HL-60 (cell line): ENCODE measurements around the gene PTPRG.

Experiments used
- DNase-seq, 2 experiments: peaks; one replicate each; pipeline ENCODE4 v3.0.0-alpha.2; 2010 to 2020; ENCODE audit warnings: low read depth in 1 of 2, low spot score in 1 of 2
- H3K27ac ChIP-seq: fragments of 250-450 bp; sonication (Bioruptor Pico); replicated peaks from 2 replicates; pipeline ENCODE4 v1.5.1; 2020; ENCODE audit warnings: mild to moderate bottlenecking, moderate library complexity
- H3K27me3 ChIP-seq: fragments of 250-450 bp; sonication (Bioruptor Pico); 2 replicates; pipeline ENCODE4 v1.5.1; 2021; ENCODE audit warnings: mild to moderate bottlenecking, moderate library complexity; ENCODE audit not compliant: insufficient read depth, poor library complexity, severe bottlenecking
- H3K4me3 ChIP-seq: replicated peaks from 2 replicates; pipeline ENCODE4 v1.5.1; 2011; ENCODE audit warnings: mild to moderate bottlenecking, control low read depth, low read length; ENCODE audit not compliant: insufficient read depth
- CTCF ChIP-seq: IDR thresholded peaks from one replicate; pipeline ENCODE4 v1.5.1; 2011; ENCODE audit warnings: low read length, control low read depth, inconsistent platforms; ENCODE audit not compliant: insufficient read depth
- GABPA ChIP-seq: IDR thresholded peaks from 2 replicates; pipeline ENCODE4 v1.6.1; 2012; ENCODE audit warnings: low read depth
- POLR2AphosphoS5 ChIP-seq: IDR thresholded peaks from 2 replicates; pipeline ENCODE4 v1.6.1; 2012; ENCODE audit warnings: low read depth
- REST ChIP-seq: IDR thresholded peaks from 2 replicates; pipeline ENCODE4 v1.6.1; 2012; ENCODE audit warnings: low read depth; ENCODE audit not compliant: insufficient replicate concordance
- SPI1 ChIP-seq: IDR thresholded peaks from 2 replicates; pipeline ENCODE4 v1.6.1; 2012; ENCODE audit warnings: low read depth, mild to moderate bottlenecking, borderline replicate concordance

Gene PTPRG

GRCh38 chr3:62329971-62330370 lies 768.6 kb downstream of the PTPRG start:
- TF ChIP-seq CTCF: no peak
- no peak for TF ChIP-seq SPI1
- no peak for TF ChIP-seq REST
- no peak for TF ChIP-seq GABPA
- TF ChIP-seq POLR2AphosphoS5: no peak
- H3K27ac ChIP-seq: no peak overlapping the region
- H3K27me3 ChIP-seq: no peaks in the 10 kb centered on the region
- H3K4me3 ChIP-seq: no peak overlapping the region
- DNase-seq: no peak

- TF ChIP-seq SPI1: no peak
- no peak for TF ChIP-seq REST
These were observed 770.6 kb downstream of the PTPRG start for GRCh38 chr3:62332017-62332416.

GRCh38 chr3:62332835-62333244 lies 771.5 kb downstream of the PTPRG start:
- Histone ChIP-seq H3K4me3 (no peak overlapping the region), H3K27me3 (no peaks in the 10 kb centered on the region), H3K27ac (no peak overlapping the region)
- DNase-seq: no peak
- TF ChIP-seq POLR2AphosphoS5: no peak
- no peak for TF ChIP-seq CTCF
- no peak for TF ChIP-seq SPI1
- TF ChIP-seq GABPA: no peak
- TF ChIP-seq REST: no peak

More at GRCh38 chr3:62332017-62332416, 770.6 kb downstream of the PTPRG start:
- no peaks in the 10 kb centered on the region for H3K27me3 ChIP-seq
- H3K27ac ChIP-seq: no peak overlapping the region
- H3K4me3 ChIP-seq: no peak overlapping the region
- DNase-seq: no peak

GRCh38 chr3:62335196-62335595 lies 773.8 kb downstream of the PTPRG start:
- TF ChIP-seq CTCF: no peak
- TF ChIP-seq GABPA: no peak
- no peak for TF ChIP-seq REST
- no peak for TF ChIP-seq SPI1
- no peak for TF ChIP-seq POLR2AphosphoS5
- no peak overlapping the region for H3K4me3 ChIP-seq

More at GRCh38 chr3:62335196-62335595, 773.8 kb downstream of the PTPRG start:
- Histone ChIP-seq H3K27ac (no peak overlapping the region), H3K27me3 (no peaks in the 10 kb centered on the region)
- DNase-seq: no peak
